H1 (cell line): ENCODE results near the gene GLUD1. TPM values are rescaled to one million over a fixed set of nuclear protein-coding genes. Genes with fewer than 3 reads are reported as not detected.
"Not testable (repeated sequence)": the region's sequence is repeated elsewhere in the genome, so short reads cannot be mapped to it uniquely, and the experiment has no call there.

ENCODE experiments used
- CTCF ChIA-PET: fragments of 300-600 bp; sonication (Branson Sonifier 250); formaldehyde crosslinking; loops from one replicate; lab custom pipeline; 2021; ENCODE audit not compliant: partially characterized antibody; lab: Charles Lee
- POLR2A ChIA-PET: fragments of 300-600 bp; sonication (Branson Sonifier 250); formaldehyde crosslinking; loops from one replicate; lab custom pipeline; 2021; ENCODE audit warnings: inconsistent platforms; ENCODE audit not compliant: partially characterized antibody; lab: Charles Lee
- DNase-seq, 2 experiments: peaks; one replicate each; pipeline versions ENCODE4 v3.0.0 to v3.0.0-alpha.2; 2010 to 2022; ENCODE audit warnings: low spot score in 2 of 2, low read depth in 1 of 2, mixed read lengths in 1 of 2
- FAIRE-seq: peaks from 2 replicates; lab custom pipeline; 2011; peaks lifted over from hg19 to GRCh38; lab: Jason Lieb, UNC
- H2AFZ ChIP-seq: 2 replicates; pipeline ENCODE4 v1.8.1; 2012; ENCODE audit warnings: low read length, inconsistent platforms
- H2AK5ac ChIP-seq: 2 replicates; pipeline ENCODE4 v1.6.1; 2013; ENCODE audit warnings: low read depth, low read length
- H2BK120ac ChIP-seq: replicated peaks from 2 replicates; pipeline ENCODE3; 2013; ENCODE audit warnings: low read depth, low read length, inconsistent platforms
- H2BK12ac ChIP-seq: 2 replicates; pipeline ENCODE4 v1.6.1; 2013; ENCODE audit warnings: low read depth, low read length
- H2BK15ac ChIP-seq: 2 replicates; pipeline ENCODE4 v1.6.1; 2013; ENCODE audit warnings: low read length
- H2BK20ac ChIP-seq: 2 replicates; pipeline ENCODE4 v1.6.1; 2013; ENCODE audit warnings: low read length
- H2BK5ac ChIP-seq: 2 replicates; pipeline ENCODE4 v1.6.1; 2013; ENCODE audit warnings: low read depth, low read length
- H3K14ac ChIP-seq: 2 replicates; pipeline ENCODE4 v1.6.1; 2013; ENCODE audit warnings: inconsistent platforms; ENCODE audit not compliant: insufficient read length
- H3K18ac ChIP-seq: 2 replicates; pipeline ENCODE4 v1.6.1; 2013; ENCODE audit warnings: low read length; ENCODE audit errors: extremely low read depth
- H3K23ac ChIP-seq: 2 replicates; pipeline ENCODE4 v1.6.1; 2013; ENCODE audit warnings: inconsistent platforms; ENCODE audit not compliant: insufficient read length
- H3K23me2 ChIP-seq: 2 replicates; pipeline ENCODE4 v1.6.1; 2013; ENCODE audit warnings: low read depth, low read length
- H3K27ac ChIP-seq: 2 replicates; pipeline ENCODE4 v1.6.1; 2011; ENCODE audit warnings: low read depth, low read length, inconsistent platforms
- H3K27me3 ChIP-seq, 4 experiments: replicated peaks in 1 of 4; 1 replicate in 1 of 4; 2 replicates in 3 of 4; pipeline versions ENCODE4 v1.6.1 to v1.8.1; 2011 to 2013; ENCODE audit warnings: low read length in 3 of 4, mild to moderate bottlenecking in 3 of 4, inconsistent platforms in 2 of 4, mixed read lengths in 2 of 4, moderate library complexity in 1 of 4; ENCODE audit not compliant: control insufficient read depth in 3 of 4, insufficient read depth in 3 of 4; ENCODE audit errors: extremely low read depth in 1 of 4
- H3K36me3 ChIP-seq, 4 experiments: 2 replicates each; pipeline versions ENCODE4 v1.6.1 to v1.8.1; 2011 to 2013; ENCODE audit warnings: mild to moderate bottlenecking in 4 of 4, low read length in 3 of 4, moderate library complexity in 2 of 4, control low read depth in 1 of 4, inconsistent platforms in 1 of 4; ENCODE audit not compliant: insufficient read depth in 4 of 4, control insufficient read depth in 2 of 4
- H3K4ac ChIP-seq: replicated peaks from 2 replicates; pipeline ENCODE3; 2013; ENCODE audit warnings: low read length, low read depth, mixed read lengths, inconsistent platforms; ENCODE audit not compliant: insufficient read length
- H3K4me1 ChIP-seq, 4 experiments: replicated peaks in 1 of 4; 1 replicate in 1 of 4; 2 replicates in 3 of 4; pipeline versions ENCODE4 v1.6.1 to v1.8.1; 2011 to 2013; ENCODE audit warnings: low read length in 3 of 4, inconsistent platforms in 2 of 4, mixed read lengths in 1 of 4; ENCODE audit not compliant: insufficient read depth in 4 of 4, control insufficient read depth in 3 of 4
- H3K4me2 ChIP-seq, 2 experiments: 2 replicates each; pipeline versions ENCODE4 v1.6.1 to v1.8.1; 2011 to 2013; ENCODE audit warnings: low read depth in 2 of 2, low read length in 2 of 2, control low read depth in 1 of 2, inconsistent platforms in 1 of 2, mild to moderate bottlenecking in 1 of 2; ENCODE audit not compliant: insufficient read depth in 1 of 2
- H3K4me3 ChIP-seq, 4 experiments: fragments of 200-600, 300-600 bp in 1 of 4; sonication (generic), shearing (Covaris generic), sonication (Bioruptor Twin) in 1 of 4; 2 replicates each; pipeline versions ENCODE4 v1.5.1 to v1.8.1; 2011 to 2016; ENCODE audit warnings: low read length in 4 of 4, low read depth in 3 of 4, control low read depth in 2 of 4, inconsistent platforms in 2 of 4, mild to moderate bottlenecking in 2 of 4, mixed read lengths in 1 of 4, moderate library complexity in 1 of 4; ENCODE audit not compliant: insufficient read depth in 2 of 4; ENCODE audit errors: extremely low read depth in 1 of 4
- H3K56ac ChIP-seq: replicated peaks from 2 replicates; pipeline ENCODE3; 2013; ENCODE audit warnings: low read depth, mild to moderate bottlenecking, mixed read lengths, low read length, inconsistent platforms; ENCODE audit not compliant: insufficient read length
- H3K79me1 ChIP-seq: 2 replicates; pipeline ENCODE4 v1.6.1; 2013; ENCODE audit warnings: low read depth, low read length, control low read depth
- H3K79me2 ChIP-seq, 2 experiments: 2 replicates each; pipeline versions ENCODE4 v1.6.1 to v1.8.1; 2012 to 2013; ENCODE audit warnings: low read length in 2 of 2, mild to moderate bottlenecking in 2 of 2, inconsistent platforms in 1 of 2; ENCODE audit not compliant: insufficient read depth in 2 of 2, control insufficient read depth in 1 of 2
- H3K9ac ChIP-seq, 4 experiments: replicated peaks in 1 of 4; 1 replicate in 1 of 4; 2 replicates in 3 of 4; pipeline versions ENCODE4 v1.6.1 to v1.8.1; 2011 to 2013; ENCODE audit warnings: low read depth in 3 of 4, low read length in 3 of 4, control low read depth in 2 of 4, mild to moderate bottlenecking in 2 of 4, moderate library complexity in 2 of 4, inconsistent platforms in 1 of 4; ENCODE audit errors: extremely low read depth in 1 of 4
- H3K9me3 ChIP-seq, 2 experiments: 2 replicates each; pipeline versions ENCODE4 v1.6.1 to v1.8.1; 2012 to 2013; ENCODE audit warnings: mild to moderate bottlenecking in 2 of 2, moderate library complexity in 2 of 2, control low read depth in 1 of 2, inconsistent platforms in 1 of 2, low read depth in 1 of 2, low read length in 1 of 2, mixed read lengths in 1 of 2; ENCODE audit not compliant: insufficient read depth in 2 of 2
- H4K20me1 ChIP-seq, 2 experiments: replicated peaks in 1 of 2; 2 replicates each; pipeline versions ENCODE3 to v1.8.1; 2011 to 2013; ENCODE audit warnings: inconsistent platforms in 2 of 2, low read length in 2 of 2, mild to moderate bottlenecking in 1 of 2; ENCODE audit not compliant: insufficient read depth in 2 of 2, control insufficient read depth in 1 of 2
- H4K5ac ChIP-seq: 2 replicates; pipeline ENCODE4 v1.6.1; 2013; ENCODE audit warnings: low read length, low read depth, mixed read lengths, inconsistent platforms; ENCODE audit not compliant: insufficient read length
- H4K8ac ChIP-seq: 2 replicates; pipeline ENCODE4 v1.8.0; 2013; ENCODE audit warnings: mild to moderate bottlenecking, moderate library complexity, low read length, inconsistent platforms; ENCODE audit not compliant: insufficient read depth; ENCODE audit errors: extremely low read depth
- H4K91ac ChIP-seq: replicated peaks from 2 replicates; pipeline ENCODE3; 2013; ENCODE audit warnings: low read length, mixed read lengths, inconsistent platforms; ENCODE audit not compliant: insufficient read length
- WGBS, 2 experiments: shearing (Covaris generic) in 1 of 2; methylation state at CpG; one replicate each; pipeline versions ENCODE4 v1.1.6 to v1.1.7; 2013 to 2015; ENCODE audit warnings: low lambda C conversion rate in 2 of 2, mixed read lengths in 2 of 2, inconsistent platforms in 1 of 2, low coverage in 1 of 2, missing lambda C conversion rate in 1 of 2; ENCODE audit not compliant: insufficient replicate concordance in 2 of 2, insufficient coverage in 1 of 2, insufficient read length in 1 of 2; ENCODE audit errors: extremely low coverage in 1 of 2, missing lambda C conversion rate in 1 of 2; 5-methylcytosine and 5-hydroxymethylcytosine counted together
- polyA plus RNA-seq, 7 experiments: library from polyadenylated mRNA; depleted of rRNA in 3 of 7; stranded (reverse) in 5 of 7; unstranded in 2 of 7; fragments of >200 nt in 5 of 7; fragments of 200-250 nt in 2 of 7; gene quantifications; 1 replicate in 5 of 7; 2 replicates in 1 of 7; 4 replicates in 1 of 7; pipeline versions ENCODE4 v1.2.1 to v1.2.3, GENCODE V29; 2011 to 2013; ENCODE audit warnings: missing spikeins in 2 of 7, mixed read lengths in 2 of 7
- total RNA-seq: library from RNA; stranded (reverse); fragmentation: NEBNext Ultra II Directional; extraction: Animal tissue kit (Norgen Biotek cat#: 25700); gene quantifications from 2 replicates; pipeline ENCODE4 v1.2.1, GENCODE V29; 2021

GLUD1 gene
- total and polyA plus RNA-seq, 2 of the 8 experiments (the other 6 are each of a cell fraction or from before 2014, with no cell fraction given): 41.0 to 96.2 TPM

- H2BK20ac ChIP-seq, H3K27ac ChIP-seq, H3K4me3 ChIP-seq, H2AFZ ChIP-seq, H3K14ac ChIP-seq, H4K91ac ChIP-seq, H3K4ac ChIP-seq, FAIRE-seq, H2BK5ac ChIP-seq, H3K18ac ChIP-seq, H3K36me3 ChIP-seq, H2BK12ac ChIP-seq, H3K56ac ChIP-seq, H4K5ac ChIP-seq, H3K27me3 ChIP-seq, H2AK5ac ChIP-seq, H3K23ac ChIP-seq, H3K79me1 ChIP-seq, H3K9ac ChIP-seq, CTCF ChIA-PET, H2BK120ac ChIP-seq, H3K4me1 ChIP-seq, H4K8ac ChIP-seq, H3K23me2 ChIP-seq, H2BK15ac ChIP-seq, H3K4me2 ChIP-seq, H4K20me1 ChIP-seq, DNase-seq: not testable (repeated sequence)
- Histone ChIP-seq H3K9me3 (peaks cover 0 to 14% of the 10 kb centered on the region in 2 experiments; a peak in 1 of 4 replicates), H3K79me2 (peaks cover 3 to 43% of the 10 kb centered on the region in 2 experiments; a peak in 2 of 4 replicates)
- POLR2A ChIA-PET: interaction anchor here (0.7 to 1.2 kb wide), 2 partner anchors 9 to 734 kb away, joined by 3 read pairs; partner anchors contain the start of gene ATAD1
These were observed 10.3 kb downstream of the GLUD1 start for GRCh38 chr10:87084291-87084782.

DNA sequence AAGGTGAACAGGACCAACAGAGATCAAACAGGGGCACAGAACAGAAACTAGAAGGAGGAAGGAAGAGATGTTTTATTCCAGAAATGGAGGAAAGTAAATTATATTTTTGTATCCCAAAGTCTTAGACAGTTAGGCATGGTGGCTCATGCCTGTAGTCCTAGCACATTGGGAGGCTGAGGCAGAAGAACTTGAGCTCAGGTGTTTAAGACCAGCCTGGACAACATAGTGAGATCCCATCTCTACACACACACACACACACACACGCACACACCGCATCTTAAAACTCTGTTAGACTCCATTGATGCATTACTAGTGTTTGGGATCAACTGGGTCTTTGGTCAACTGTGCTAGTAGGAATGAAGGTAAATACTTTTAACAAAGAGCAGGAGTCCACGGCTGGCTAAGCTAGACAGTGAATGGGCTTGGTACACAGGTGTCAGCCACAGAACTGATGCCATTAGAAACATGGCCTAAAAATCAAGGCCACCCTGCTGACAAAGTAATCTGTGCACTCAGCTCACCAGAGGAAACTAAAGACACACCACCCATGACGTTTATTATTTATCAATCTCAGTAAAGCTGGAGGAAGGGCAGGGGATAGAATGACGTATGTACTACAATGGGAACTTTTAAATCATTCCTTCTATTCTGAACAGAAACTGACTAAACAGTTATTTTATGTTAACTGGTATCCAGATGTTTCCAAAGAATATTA, 10.9 kb downstream of the GLUD1 start:
- H3K79me1 ChIP-seq, H4K91ac ChIP-seq, H3K23ac ChIP-seq, H3K23me2 ChIP-seq, H4K20me1 ChIP-seq, H3K4me2 ChIP-seq, FAIRE-seq, H2BK120ac ChIP-seq, H4K8ac ChIP-seq, H3K4ac ChIP-seq, H4K5ac ChIP-seq, H2AFZ ChIP-seq, H3K4me3 ChIP-seq, H3K36me3 ChIP-seq, H3K18ac ChIP-seq, DNase-seq, H3K56ac ChIP-seq, H2BK20ac ChIP-seq, CTCF ChIA-PET, H2BK12ac ChIP-seq, H3K27ac ChIP-seq, H3K27me3 ChIP-seq, H2AK5ac ChIP-seq, H3K14ac ChIP-seq, H2BK5ac ChIP-seq, H3K4me1 ChIP-seq, H2BK15ac ChIP-seq, H3K9ac ChIP-seq: not testable (repeated sequence)
- Histone ChIP-seq H3K79me2 (peaks cover 0 to 37% of the 10 kb centered on the region in 2 experiments; a peak in 2 of 4 replicates), H3K9me3 (peaks cover 0 to 15% of the 10 kb centered on the region in 2 experiments; a peak in 1 of 4 replicates)
- POLR2A ChIA-PET: interaction anchor here (1.2 kb wide), 1 partner anchor 9 kb away, joined by 3 read pairs; no protein-coding TSS in a partner anchor
- WGBS, 2 experiments: 67% methylated on average over 5 of the region's 5 CpGs; no CpG with 5 or more reads in 1 of the 2 experiments
